ENCODE data around the gene DCAKD.

GRCh38 chr17:45030733-45031132, 20.7 kb downstream of the DCAKD start:
- TF ChIP-seq CTCF (IDR thresholded peaks at IDR 0.05) (no peak), POLR2A (IDR thresholded peaks at IDR 0.05) (no peak)

Data from adrenal gland (tissue), 5 donors.